ENCODE data around the gene NRF1. TPM values are rescaled to one million over a fixed set of nuclear protein-coding genes. Genes with fewer than 3 reads are reported as not detected.

Gene NRF1
- total and polyA plus RNA-seq, 2 of the 13 experiments (the other 11 are each of a cell fraction or from before 2014, with no cell fraction given) = 9.3 to 10.1 TPM

MicroRNAs within 50 kb of the gene (microRNA counts, 767-probe panel; counts per million panel counts)
- microRNA hsa-miR-182-5p (not detected), microRNA hsa-miR-183-5p (not detected), microRNA hsa-miR-96-5p (not detected)

Small RNA genes lying within 50 kb of the gene (microRNA-seq; reads per million reads assigned to microRNA genes)
- 1,460 reads per million, percentile 92 among the genes with 10 or more reads in this experiment for gene MIR182
- 602 reads per million, percentile 86 among the genes with 10 or more reads in this experiment for gene MIR183
- 265 reads per million, percentile 80 among the genes with 10 or more reads in this experiment for gene MIR96

Small RNA genes lying within 50 kb of the gene (small RNA-seq; reads per million reads assigned to genes)
- gene MIR182 (ENCODE audit: insufficient read depth in 2 of 3, insufficient read length in 3 of 3, low read depth in 2 of 3, low replicate concordance in 1 of 3) (107 to 6,641 (median 2,571) reads per million in 3 experiments), gene MIR183 (ENCODE audit: insufficient read depth in 2 of 3, insufficient read length in 3 of 3, low read depth in 2 of 3, low replicate concordance in 1 of 3) (62.8 to 8,030 (median 4,558) reads per million in 3 experiments), gene MIR96 (ENCODE audit: insufficient read depth in 2 of 3, insufficient read length in 3 of 3, low read depth in 2 of 3, low replicate concordance in 1 of 3) (0.81 to 677 (median 192) reads per million in 3 experiments)

Other genes with a start within 250 kb of the NRF1 start
- gene STRIP2, start 177.3 kb upstream of the NRF1 start, total RNA-seq (2016; rRNA removed; fragmentation: Illumina TruSeq; extraction: Trizol) = 3.8 and 8.2 TPM in 2 replicates
- gene STRIP2, start 177.3 kb upstream of the NRF1 start, polyA plus RNA-seq (2011; rRNA removed) = 3.6 and 3.9 TPM in 2 replicates
- gene SMKR1, start 109.2 kb upstream of the NRF1 start, total RNA-seq (2016; rRNA removed; fragmentation: Illumina TruSeq; extraction: Trizol) = not detected in 2 replicates
- gene SMKR1, start 109.2 kb upstream of the NRF1 start, polyA plus RNA-seq (2011; rRNA removed) = 0.07 TPM in 1 of 2 replicates, not detected in the other